Measurements from ENCODE around the gene ANKRD53. TPM values are rescaled to one million over a fixed set of nuclear protein-coding genes. Genes with fewer than 3 reads are reported as not detected.

Gene ANKRD53
- total RNA-seq, 4 donors from 2014 or later: 0.18 to 0.76 TPM; not detected in 2

DNA sequence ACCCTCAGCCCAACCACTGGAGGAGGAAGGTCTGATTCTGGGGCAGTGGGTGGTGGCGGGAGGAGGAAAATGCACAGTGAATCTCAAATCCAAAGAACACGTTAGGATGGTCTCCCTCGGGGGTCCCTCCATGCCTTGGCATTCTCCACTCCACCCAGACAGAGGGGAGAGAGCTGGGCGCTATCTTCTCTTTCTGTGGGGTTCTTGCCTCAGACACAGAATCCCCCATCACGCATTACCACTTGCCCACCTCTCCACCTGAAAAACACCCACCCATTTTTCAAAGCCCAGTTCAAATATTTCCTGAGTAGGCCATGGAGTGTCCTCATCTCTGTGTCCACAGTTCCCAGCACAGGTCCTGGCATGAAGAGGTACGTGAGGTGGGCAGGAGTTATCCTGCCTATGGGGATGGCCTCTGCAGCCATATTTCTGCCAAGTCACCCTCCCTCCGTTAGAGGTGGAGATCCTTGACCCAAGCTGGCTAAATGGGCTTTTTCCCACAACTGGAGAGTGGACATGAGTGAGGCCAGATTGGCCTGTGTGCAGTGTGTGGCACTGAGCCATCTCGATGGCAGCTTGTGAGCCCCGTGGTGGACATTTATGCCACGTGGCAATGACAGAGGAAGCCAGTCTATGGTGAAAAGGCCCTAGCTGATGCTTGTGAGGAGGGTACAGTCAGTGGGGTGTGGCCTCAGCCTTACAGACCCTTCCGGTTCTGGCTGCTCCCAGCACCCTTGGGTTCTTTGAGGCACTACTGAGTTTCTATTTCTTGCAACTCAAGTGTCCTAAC is 25.7 kb downstream of the ANKRD53 start:
- no peak for DNase-seq
- no peak for TF ChIP-seq POLR2A (IDR thresholded peaks at IDR 0.05)
- TF ChIP-seq, protein P1, sequence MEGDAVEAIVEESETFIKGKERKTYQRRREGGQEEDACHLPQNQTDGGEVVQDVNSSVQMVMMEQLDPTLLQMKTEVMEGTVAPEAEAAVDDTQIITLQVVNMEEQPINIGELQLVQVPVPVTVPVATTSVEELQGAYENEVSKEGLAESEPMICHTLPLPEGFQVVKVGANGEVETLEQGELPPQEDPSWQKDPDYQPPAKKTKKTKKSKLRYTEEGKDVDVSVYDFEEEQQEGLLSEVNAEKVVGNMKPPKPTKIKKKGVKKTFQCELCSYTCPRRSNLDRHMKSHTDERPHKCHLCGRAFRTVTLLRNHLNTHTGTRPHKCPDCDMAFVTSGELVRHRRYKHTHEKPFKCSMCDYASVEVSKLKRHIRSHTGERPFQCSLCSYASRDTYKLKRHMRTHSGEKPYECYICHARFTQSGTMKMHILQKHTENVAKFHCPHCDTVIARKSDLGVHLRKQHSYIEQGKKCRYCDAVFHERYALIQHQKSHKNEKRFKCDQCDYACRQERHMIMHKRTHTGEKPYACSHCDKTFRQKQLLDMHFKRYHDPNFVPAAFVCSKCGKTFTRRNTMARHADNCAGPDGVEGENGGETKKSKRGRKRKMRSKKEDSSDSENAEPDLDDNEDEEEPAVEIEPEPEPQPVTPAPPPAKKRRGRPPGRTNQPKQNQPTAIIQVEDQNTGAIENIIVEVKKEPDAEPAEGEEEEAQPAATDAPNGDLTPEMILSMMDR (IDR thresholded peaks at IDR 0.05): no peak
- Histone ChIP-seq H3K27me3 (peaks cover 0 to 3% (median 0%) of the 10 kb centered on the region in 4 donors), H3K9me3 (no peaks in the 10 kb centered on the region), H3K4me1 (peaks cover 0 to 20% (median 10%) of the 10 kb centered on the region in 3 donors), H3K27ac (no peak overlapping the region), H3K36me3 (no peaks in the 10 kb centered on the region), H3K4me3 (no peak overlapping the region)
- intact Hi-C loops (cut with DNase I): no loop called here
- WGBS, 2 donors: 78 to 82% methylated on average over 9 to 10 of the region's 11 CpGs

DNA sequence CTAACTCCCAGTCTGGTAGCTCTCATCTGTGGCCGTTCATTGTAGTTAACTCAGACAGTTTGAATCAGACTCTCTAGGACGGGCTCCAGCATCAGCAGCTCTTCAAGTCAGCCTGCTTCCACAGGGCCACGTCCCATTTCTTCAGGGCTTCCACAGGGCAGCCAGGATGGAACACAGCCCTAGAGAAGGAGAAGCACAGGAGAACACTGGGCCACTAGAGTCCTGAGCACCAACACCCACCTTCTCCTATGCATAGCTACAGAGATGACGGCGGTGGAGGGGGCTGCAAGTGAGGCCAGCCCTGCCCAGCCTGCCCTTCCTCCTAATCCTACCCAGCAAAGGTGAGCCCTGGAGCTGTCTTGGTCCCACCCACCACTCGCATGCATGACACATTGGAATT is 26.4 kb downstream of the ANKRD53 start:
- intact Hi-C loops (cut with DNase I): no loop called here
- WGBS, 2 donors: 80 to 84% methylated on average over 2 to 6 of the region's 6 CpGs
- DNase-seq: no peak
- Histone ChIP-seq H3K9me3 (no peaks in the 10 kb centered on the region), H3K27ac (no peak overlapping the region), H3K27me3 (peaks cover 0 to 4% (median 0%) of the 10 kb centered on the region in 4 donors), H3K4me3 (no peak overlapping the region), H3K4me1 (peaks cover 0 to 20% (median 10%) of the 10 kb centered on the region in 3 donors), H3K36me3 (no peaks in the 10 kb centered on the region)
- TF ChIP-seq POLR2A (IDR thresholded peaks at IDR 0.05): no peak
- TF ChIP-seq, protein P1 (IDR thresholded peaks at IDR 0.05): no peak

DNA sequence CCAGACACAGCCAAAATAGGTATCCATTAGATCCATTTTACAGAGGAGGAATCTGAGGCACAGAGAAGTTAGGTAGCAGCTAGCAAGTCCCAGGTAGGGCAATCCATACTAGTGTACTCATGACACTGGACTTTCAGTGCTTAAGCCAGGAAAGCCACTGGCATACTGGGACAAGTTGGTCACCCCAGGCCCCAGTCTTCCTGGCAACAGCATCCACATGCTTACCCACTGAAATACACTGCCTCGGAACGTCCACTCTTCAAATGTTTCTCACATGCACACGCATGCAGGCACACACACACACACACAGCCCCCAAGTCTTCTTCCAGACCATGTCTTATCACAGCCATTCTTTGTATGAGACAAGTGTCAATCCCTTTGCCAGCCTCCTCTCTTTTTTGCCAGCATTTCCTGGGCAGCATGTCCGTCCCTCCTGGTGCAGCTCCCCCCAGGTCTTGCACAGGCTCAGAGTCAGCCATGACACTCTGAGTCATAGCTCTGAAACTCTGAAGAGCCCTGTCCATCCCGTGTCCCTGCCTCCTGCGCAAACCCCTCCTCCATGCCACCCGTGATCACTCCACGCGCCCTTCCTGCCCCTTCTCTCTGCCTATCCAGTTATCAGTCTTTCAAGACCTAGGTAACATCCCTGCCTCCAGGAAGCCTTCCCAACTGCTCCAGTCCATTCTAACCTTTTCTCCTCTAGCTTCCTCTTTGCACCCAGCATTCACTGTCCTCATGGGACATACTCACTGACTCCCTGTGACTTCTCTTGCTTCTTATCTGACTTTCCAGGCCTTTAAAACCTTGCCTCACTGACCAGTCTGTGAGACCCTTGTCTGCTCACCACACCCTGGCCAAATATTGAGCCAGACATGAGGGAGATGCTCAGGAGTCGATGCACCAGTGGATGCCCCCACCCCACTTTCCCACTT is 27.1 kb downstream of the ANKRD53 start:
- H3K9me3 ChIP-seq: no peaks in the 10 kb centered on the region
- peaks cover 0 to 8% (median 0%) of the 10 kb centered on the region in 4 donors for H3K27me3 ChIP-seq
- 73 to 76% methylated on average over 9 to 10 of the region's 10 CpGs for WGBS, 2 donors
- no peak for DNase-seq
- H3K4me1 ChIP-seq: peaks cover 0 to 19% (median 10%) of the 10 kb centered on the region in 3 donors
- no peak overlapping the region for H3K4me3 ChIP-seq
- H3K36me3 ChIP-seq: no peaks in the 10 kb centered on the region
- intact Hi-C loops (cut with DNase I): no loop called here
- TF ChIP-seq, protein P1 (IDR thresholded peaks at IDR 0.05): no peak
- no peak for TF ChIP-seq POLR2A (IDR thresholded peaks at IDR 0.05)
- H3K27ac ChIP-seq: no peak overlapping the region

DNA sequence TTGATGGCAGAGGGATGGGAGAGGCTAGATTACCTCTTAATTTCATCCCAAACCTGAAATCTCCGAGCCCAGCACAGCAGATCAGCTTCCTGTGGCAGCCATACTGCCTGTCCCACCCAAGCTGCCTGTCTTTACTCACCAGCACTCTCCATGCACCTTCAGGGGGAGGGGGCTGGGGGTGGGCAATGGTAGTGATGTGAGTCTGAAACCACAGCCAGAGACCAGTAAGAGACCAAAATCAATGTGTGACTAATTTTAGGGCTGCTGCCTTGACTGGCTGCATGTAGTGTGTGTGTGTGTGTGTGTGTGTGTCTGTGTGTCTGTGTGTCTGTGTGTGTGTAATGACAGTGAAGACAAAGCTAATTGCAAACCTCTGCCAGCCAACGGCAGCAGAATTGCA is 27.9 kb downstream of the ANKRD53 start:
- no peaks in the 10 kb centered on the region for H3K9me3 ChIP-seq
- H3K27ac ChIP-seq: no peak overlapping the region
- WGBS, 2 donors: 43 to 55% methylated on average over 1 to 2 of the region's 2 CpGs
- no peak for DNase-seq
- no peak for TF ChIP-seq POLR2A (IDR thresholded peaks at IDR 0.05)
- TF ChIP-seq, protein P1 (IDR thresholded peaks at IDR 0.05): no peak
- H3K36me3 ChIP-seq: no peaks in the 10 kb centered on the region
- no peak overlapping the region for H3K4me3 ChIP-seq
- intact Hi-C loops (cut with DNase I): no loop called here
- H3K4me1 ChIP-seq: peaks cover 0 to 11% (median 5%) of the 10 kb centered on the region in 3 donors
- peaks cover 0 to 15% (median 0%) of the 10 kb centered on the region in 4 donors for H3K27me3 ChIP-seq

All from esophagus squamous epithelium (tissue), 5 donors.